A549 (cell line): ENCODE results near the gene LDLRAD4.

Experiments used
- BCL3 ChIP-seq: fragments of >200 bp; sonication (Bioruptor Twin); formaldehyde crosslinking; IDR thresholded peaks from 3 replicates; pipeline ENCODE4 v1.6.1; 2016
- CEBPB ChIP-seq, 2 experiments: fragments of >200 bp in 1 of 2; sonication (Bioruptor Twin) in 1 of 2; formaldehyde crosslinking in 1 of 2; IDR thresholded peaks; 2 replicates each; pipeline ENCODE4 v1.6.1; 2012 to 2016
- CTCF ChIP-seq: fragments of >200 bp; sonication (Bioruptor Twin); formaldehyde crosslinking; IDR thresholded peaks from 3 replicates; pipeline ENCODE4 v1.5.1; 2016
- EP300 ChIP-seq, 2 experiments: fragments of >200 bp; sonication (Bioruptor Twin); formaldehyde crosslinking; IDR thresholded peaks; 2 replicates in 1 of 2; 3 replicates in 1 of 2; pipeline ENCODE4 v1.6.1; 2016 to 2017
- HOXA7 ChIP-seq: fragments of 250-450 bp; sonication (Bioruptor Pico); IDR thresholded peaks from 2 replicates; pipeline ENCODE4 v1.5.0; 2020; ENCODE audit warnings: mild to moderate bottlenecking, moderate library complexity
- KDM1A ChIP-seq: fragments of 200-600 bp; sonication (generic); IDR thresholded peaks from 2 replicates; pipeline ENCODE4 v1.6.1; 2016; ENCODE audit warnings: low read depth, mild to moderate bottlenecking
- POLR2A ChIP-seq: IDR thresholded peaks from 2 replicates; pipeline ENCODE4 v1.6.1; 2012; ENCODE audit warnings: mild to moderate bottlenecking, low read length
- RCOR1 ChIP-seq: fragments of 150-350 bp; IDR thresholded peaks from 2 replicates; pipeline ENCODE4 v1.6.1; 2014; ENCODE audit warnings: antibody characterized with exemption, low read length, low read depth
- REST ChIP-seq: fragments of 200-600 bp; sonication (generic); IDR thresholded peaks from 2 replicates; pipeline ENCODE4 v1.6.1; 2016; ENCODE audit warnings: antibody characterized with exemption, mild to moderate bottlenecking, moderate library complexity
- TP53 ChIP-seq: fragments of 250-450 bp; sonication (Bioruptor Pico); IDR thresholded peaks from 2 replicates; pipeline ENCODE4 v1.5.0; 2021; ENCODE audit warnings: mild to moderate bottlenecking, moderate library complexity
- TF ChIP-seq, protein P1 (sequence below): IDR thresholded peaks from 2 replicates; pipeline ENCODE4 v1.6.1; 2012; ENCODE audit warnings: low read depth, borderline replicate concordance
- TF ChIP-seq, protein P2 (sequence below): fragments of 150-350 bp; IDR thresholded peaks from 2 replicates; pipeline ENCODE4 v1.6.1; 2014; ENCODE audit warnings: low read depth, mild to moderate bottlenecking, low read length

- TF ChIP-seq BCL3 (no peak), TP53 (CRISPR knock-in tag) (no peak), HOXA7 (CRISPR knock-in tag) (no peak), CTCF (no peak), KDM1A (no peak), REST (no peak), POLR2A (no peak), EP300 (IDR thresholded peaks at IDR 0.05) (no peak), RCOR1 (no peak), CEBPB (IDR thresholded peaks at IDR 0.05) (no peak)
- TF ChIP-seq, protein P1, sequence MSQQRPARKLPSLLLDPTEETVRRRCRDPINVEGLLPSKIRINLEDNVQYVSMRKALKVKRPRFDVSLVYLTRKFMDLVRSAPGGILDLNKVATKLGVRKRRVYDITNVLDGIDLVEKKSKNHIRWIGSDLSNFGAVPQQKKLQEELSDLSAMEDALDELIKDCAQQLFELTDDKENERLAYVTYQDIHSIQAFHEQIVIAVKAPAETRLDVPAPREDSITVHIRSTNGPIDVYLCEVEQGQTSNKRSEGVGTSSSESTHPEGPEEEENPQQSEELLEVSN, result no peak
- TF ChIP-seq, protein P2, sequence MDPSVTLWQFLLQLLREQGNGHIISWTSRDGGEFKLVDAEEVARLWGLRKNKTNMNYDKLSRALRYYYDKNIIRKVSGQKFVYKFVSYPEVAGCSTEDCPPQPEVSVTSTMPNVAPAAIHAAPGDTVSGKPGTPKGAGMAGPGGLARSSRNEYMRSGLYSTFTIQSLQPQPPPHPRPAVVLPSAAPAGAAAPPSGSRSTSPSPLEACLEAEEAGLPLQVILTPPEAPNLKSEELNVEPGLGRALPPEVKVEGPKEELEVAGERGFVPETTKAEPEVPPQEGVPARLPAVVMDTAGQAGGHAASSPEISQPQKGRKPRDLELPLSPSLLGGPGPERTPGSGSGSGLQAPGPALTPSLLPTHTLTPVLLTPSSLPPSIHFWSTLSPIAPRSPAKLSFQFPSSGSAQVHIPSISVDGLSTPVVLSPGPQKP, result no peak
Observed at GRCh38 chr18:13657974-13658373, 439.4 kb downstream of the LDLRAD4 start.
